Panc1 (cell line): ENCODE data around the gene GSTO2. TPM values are rescaled to one million over a fixed set of nuclear protein-coding genes. Genes with fewer than 3 reads are reported as not detected.

Experiments
- ATAC-seq: fragments of 200-7000 bp; cut with Tn5 transposase; 2 replicates; pipeline ENCODE4 v1.9.1; 2020; ENCODE audit warnings: mild to moderate bottlenecking, moderate library complexity
- BruUV-seq: library from RNA; stranded (reverse); fragments of 400-500 nt; replicated peaks from 2 replicates; lab custom pipeline; 2021; lab: Mats Ljungman, UMichigan
- CTCF ChIA-PET: fragments of 300-600 bp; sonication (Branson Sonifier 250); formaldehyde crosslinking; loops from one replicate; lab custom pipeline; 2022; ENCODE audit warnings: antibody characterized with exemption; lab: Charles Lee
- POLR2A ChIA-PET: fragments of 300-600 bp; sonication (Branson Sonifier 250); formaldehyde crosslinking; loops from one replicate; lab custom pipeline; 2022; ENCODE audit warnings: antibody characterized with exemption; lab: Charles Lee
- DNase-seq: peaks from one replicate; pipeline ENCODE4 v3.0.0-alpha.2; 2010; ENCODE audit warnings: low read depth, low spot score
- H3K27ac ChIP-seq: 2 replicates; pipeline ENCODE4 v1.5.1; 2011; ENCODE audit warnings: mild to moderate bottlenecking, low read length, inconsistent platforms
- H3K27me3 ChIP-seq: fragments of 200-500 bp; sonication (Bioruptor generic); 2 replicates; pipeline ENCODE4 v1.6.0; 2014; ENCODE audit warnings: low read length, inconsistent platforms; ENCODE audit not compliant: control insufficient read depth, insufficient read depth
- H3K36me3 ChIP-seq: fragments of 200-500 bp; sonication (Bioruptor generic); 2 replicates; pipeline ENCODE4 v1.5.1; 2014; ENCODE audit warnings: inconsistent platforms, mild to moderate bottlenecking, low read length, moderate library complexity; ENCODE audit not compliant: control insufficient read depth, insufficient read depth
- H3K4me1 ChIP-seq: 2 replicates; pipeline ENCODE4 v1.5.1; 2011; ENCODE audit warnings: inconsistent platforms, mild to moderate bottlenecking, low read length, moderate library complexity; ENCODE audit not compliant: control insufficient read depth, insufficient read depth
- H3K4me3 ChIP-seq, 2 experiments: 2 replicates each; pipeline ENCODE4 v1.5.1; 2011 to 2012; ENCODE audit warnings: low read depth in 2 of 2, low read length in 2 of 2, mild to moderate bottlenecking in 2 of 2, inconsistent platforms in 1 of 2, moderate library complexity in 1 of 2
- H3K9me3 ChIP-seq: fragments of 200-500 bp; sonication (Bioruptor generic); 2 replicates; pipeline ENCODE4 v1.5.1; 2014; ENCODE audit warnings: low read depth, mild to moderate bottlenecking, inconsistent platforms, low read length, moderate library complexity; ENCODE audit not compliant: control insufficient read depth, insufficient read depth
- POLR2AphosphoS5 ChIP-seq: IDR thresholded peaks from 2 replicates; pipeline ENCODE4 v1.6.1; 2012; ENCODE audit warnings: mild to moderate bottlenecking, low read depth, low read length, moderate library complexity
- REST ChIP-seq, 2 experiments: IDR thresholded peaks; 2 replicates each; pipeline ENCODE4 v1.6.1; 2011 to 2012; ENCODE audit warnings: low read depth in 2 of 2, control low read depth in 1 of 2, low read length in 1 of 2, mild to moderate bottlenecking in 1 of 2, moderate library complexity in 1 of 2; ENCODE audit not compliant: insufficient read depth in 1 of 2
- SIN3A ChIP-seq: IDR thresholded peaks from 2 replicates; pipeline ENCODE4 v1.6.1; 2012; ENCODE audit warnings: low read depth, mild to moderate bottlenecking, low read length, moderate library complexity, borderline replicate concordance; ENCODE audit not compliant: insufficient read depth
- TCF7L2 ChIP-seq: IDR thresholded peaks from 2 replicates; pipeline ENCODE4 v1.6.1; 2011; ENCODE audit warnings: mild to moderate bottlenecking, low read depth, low read length, inconsistent platforms
- in situ Hi-C: cut with HindIII; loops from 2 replicates; pipeline ENCODE4 v1.10.0; 2016; ENCODE audit warnings: low sequenced_read_pairs, low pct_unique_long_range_greater_than_20kb
- intact Hi-C: fragments of 100-400 bp; cut with micrococcal nuclease; formaldehyde crosslinking; loops from one replicate; pipeline ENCODE4 v1.10.0; 2022; ENCODE audit not compliant: unreplicated experiment
- total RNA-seq: library from RNA; stranded (reverse); gene quantifications from one replicate; pipeline ENCODE4 v1.2.1, GENCODE V29; 2021; ENCODE audit not compliant: unreplicated experiment
- TF ChIP-seq, protein P1 (sequence below): fragments of 450-650 bp; IDR thresholded peaks from 2 replicates; pipeline ENCODE4 v1.5.1; 2017; ENCODE audit warnings: mild to moderate bottlenecking

GSTO2 gene
- total RNA-seq, 1 experiment from 2014 or later, result 28.5 TPM

DNA sequence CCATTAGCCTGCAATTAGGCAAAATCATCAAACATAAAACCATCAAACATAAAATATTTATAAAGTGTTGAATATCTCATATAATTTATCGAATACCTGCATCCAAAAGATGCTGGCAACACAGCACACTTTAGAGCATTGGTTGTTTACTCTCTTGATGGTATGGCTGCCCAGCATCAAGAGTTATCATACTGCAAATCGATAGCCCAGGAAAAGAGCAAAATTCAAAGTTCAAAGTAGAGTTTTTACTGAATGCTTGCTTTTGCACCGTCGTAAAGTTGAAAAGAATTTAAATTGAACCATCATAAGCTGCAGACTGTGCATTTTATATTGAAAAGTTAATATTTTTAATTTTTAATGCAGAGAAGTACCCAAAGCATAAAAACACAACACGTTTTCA is 4.2 kb upstream of the GSTO2 start:
- POLR2A ChIA-PET, result no interaction called here
- in situ Hi-C loops, result no loop called here
- TF ChIP-seq REST (IDR thresholded peaks at IDR 0.05; ENCODE audit: insufficient read depth in 1 of 2, low read depth in 2 of 2, low read length in 1 of 2) (no peak), SIN3A (no peak)
- no peaks in the 10 kb centered on the region for H3K27me3 ChIP-seq
- H3K9me3 ChIP-seq, result no peaks in the 10 kb centered on the region
- BruUV-seq, result no TSS peak
- no peak for ATAC-seq
- H3K4me3 ChIP-seq, result no peak overlapping the region
- no peak for DNase-seq
- H3K27ac ChIP-seq, result no peak overlapping the region
- peaks cover 29% of the 10 kb centered on the region for H3K4me1 ChIP-seq
- intact Hi-C loops, result no loop called here
- CTCF ChIA-PET, result no interaction called here
- peaks cover 56% of the 10 kb centered on the region for H3K36me3 ChIP-seq

DNA sequence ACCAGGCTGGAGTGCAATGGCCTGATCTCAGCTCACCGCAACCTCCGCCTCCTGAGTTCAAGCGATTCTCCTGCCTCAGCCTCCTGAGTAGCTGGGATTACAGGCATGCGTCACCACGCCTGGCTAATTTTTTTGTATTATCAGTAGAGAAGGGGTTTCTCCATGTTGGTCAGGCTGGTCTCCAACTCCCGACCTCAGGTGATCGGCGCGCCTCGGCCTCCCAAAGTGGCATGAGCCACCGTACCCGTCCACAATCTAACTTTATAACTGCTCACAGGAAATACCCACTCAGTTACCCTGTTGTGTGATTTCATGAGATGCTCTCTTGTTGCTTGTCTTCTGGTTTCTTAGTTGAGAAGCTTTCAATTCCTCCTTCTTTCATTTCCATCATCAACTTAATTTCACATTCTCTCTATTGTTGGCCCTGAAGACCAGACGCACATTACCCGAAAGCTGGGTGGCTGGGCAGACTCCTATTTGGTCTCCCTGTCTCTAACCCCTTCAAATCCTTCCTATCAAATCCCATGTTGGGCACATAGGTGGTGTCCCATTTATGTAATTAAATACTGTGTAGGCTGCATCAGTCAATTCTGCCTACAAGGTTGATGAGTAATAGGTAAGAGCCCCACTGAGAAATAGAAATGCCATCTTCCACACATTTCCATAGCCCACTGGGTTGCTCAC is 1.1 kb upstream of the GSTO2 start:
- H3K9me3 ChIP-seq, result no peaks in the 10 kb centered on the region
- no peak for ATAC-seq
- peaks cover 45% of the 10 kb centered on the region for H3K36me3 ChIP-seq
- no peaks in the 10 kb centered on the region for H3K27me3 ChIP-seq
- intact Hi-C loops (no loop called here), in situ Hi-C loops (no loop called here)
- peaks cover 13% of the 10 kb centered on the region for H3K4me1 ChIP-seq
- no peak for DNase-seq
- TF ChIP-seq POLR2AphosphoS5, result no peak
- TF ChIP-seq SIN3A, result no peak
- BruUV-seq, result TSS peak; percentile 86
- CTCF ChIA-PET, result interaction anchor here (0.7 kb wide), 1 partner anchor 72 kb away, joined by 10 read pairs; no protein-coding TSS in a partner anchor
- peak overlapping the region; percentile 88 for H3K27ac ChIP-seq
- POLR2A ChIA-PET, result interaction anchor here (0.6 kb wide), 1 partner anchor 31 kb away, joined by 6 read pairs; no protein-coding TSS in a partner anchor
- peak overlapping the region; percentile 62 to 91 for H3K4me3 ChIP-seq

DNA sequence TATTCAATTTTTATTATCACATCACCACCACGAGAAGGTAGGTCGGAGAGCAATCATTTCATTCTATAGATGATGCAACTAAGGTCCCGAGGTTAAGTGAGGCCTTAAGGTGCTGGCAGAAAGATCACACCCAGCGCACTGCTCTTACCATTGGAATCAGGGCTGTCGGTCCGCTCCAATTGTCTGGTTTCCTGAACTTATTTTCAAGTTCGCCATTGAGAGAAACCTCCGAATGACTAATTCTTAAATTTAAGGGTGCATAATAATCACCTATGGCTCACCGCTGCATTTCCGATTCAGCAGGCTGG is 625 bp upstream of the GSTO2 start:
- Histone ChIP-seq H3K9me3 (no peaks in the 10 kb centered on the region), H3K4me1 (peaks cover 13% of the 10 kb centered on the region), H3K27me3 (no peaks in the 10 kb centered on the region), H3K4me3 (peak overlapping the region; percentile 62 to 91), H3K27ac (peak overlapping the region; percentile 88), H3K36me3 (peaks cover 40% of the 10 kb centered on the region)
- TF ChIP-seq, protein P1, sequence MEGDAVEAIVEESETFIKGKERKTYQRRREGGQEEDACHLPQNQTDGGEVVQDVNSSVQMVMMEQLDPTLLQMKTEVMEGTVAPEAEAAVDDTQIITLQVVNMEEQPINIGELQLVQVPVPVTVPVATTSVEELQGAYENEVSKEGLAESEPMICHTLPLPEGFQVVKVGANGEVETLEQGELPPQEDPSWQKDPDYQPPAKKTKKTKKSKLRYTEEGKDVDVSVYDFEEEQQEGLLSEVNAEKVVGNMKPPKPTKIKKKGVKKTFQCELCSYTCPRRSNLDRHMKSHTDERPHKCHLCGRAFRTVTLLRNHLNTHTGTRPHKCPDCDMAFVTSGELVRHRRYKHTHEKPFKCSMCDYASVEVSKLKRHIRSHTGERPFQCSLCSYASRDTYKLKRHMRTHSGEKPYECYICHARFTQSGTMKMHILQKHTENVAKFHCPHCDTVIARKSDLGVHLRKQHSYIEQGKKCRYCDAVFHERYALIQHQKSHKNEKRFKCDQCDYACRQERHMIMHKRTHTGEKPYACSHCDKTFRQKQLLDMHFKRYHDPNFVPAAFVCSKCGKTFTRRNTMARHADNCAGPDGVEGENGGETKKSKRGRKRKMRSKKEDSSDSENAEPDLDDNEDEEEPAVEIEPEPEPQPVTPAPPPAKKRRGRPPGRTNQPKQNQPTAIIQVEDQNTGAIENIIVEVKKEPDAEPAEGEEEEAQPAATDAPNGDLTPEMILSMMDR, result no peak
- TF ChIP-seq POLR2AphosphoS5 (no peak), TCF7L2 (no peak)
- ChIA-PET POLR2A (no interaction called here), CTCF (no interaction called here)
- no peak for DNase-seq
- peak; percentile 20 for ATAC-seq
- intact Hi-C loops (no loop called here), in situ Hi-C loops (no loop called here)
- no TSS peak for BruUV-seq
